Activated T-helper 2 cell treated with anti-CD3 and anti-CD28 coated beads, Interferon-gamma antibody, Interleukin-2, Interleukin-4, amounts not matched to agents 10 μg/mL and 5 μg/mL and 100 μg/mL, durations not matched to agents 14 hours and 24 hours and 36 hours (primary cell): ENCODE results near the gene GCC1. TPM values are rescaled to one million over a fixed set of nuclear protein-coding genes. Genes with fewer than 3 reads are reported as not detected.
A peak's percentile ranks its signal among the peaks of the same experiment; 100 is the strongest.

Experiments
- DNase-seq: peaks from one replicate; pipeline ENCODE4 v3.0.0; 2021; ENCODE audit warnings: low spot score
- H3K27ac Mint-ChIP-seq: one replicate; pipeline ENCODE4 v1.8.0; 2021; ENCODE audit warnings: mixed read lengths
- H3K27me3 Mint-ChIP-seq: one replicate; pipeline ENCODE4 v1.8.0; 2021; ENCODE audit warnings: low read depth, mixed read lengths
- H3K36me3 Mint-ChIP-seq: one replicate; pipeline ENCODE4 v1.8.0; 2021; ENCODE audit warnings: low read depth, mixed read lengths
- H3K4me1 Mint-ChIP-seq: one replicate; pipeline ENCODE4 v1.8.0; 2021; ENCODE audit warnings: low read depth, mixed read lengths
- H3K4me3 Mint-ChIP-seq: one replicate; pipeline ENCODE4 v1.8.0; 2021; ENCODE audit warnings: low read depth, mild to moderate bottlenecking, moderate library complexity, mixed read lengths
- H3K9me3 Mint-ChIP-seq: one replicate; pipeline ENCODE4 v1.8.0; 2021; ENCODE audit warnings: mixed read lengths
- intact Hi-C: fragments of 100-400 bp; cut with micrococcal nuclease; formaldehyde crosslinking; loops from one replicate; pipeline ENCODE4 v1.15.1; 2023
- total RNA-seq: library from RNA; stranded (reverse); gene quantifications from 2 replicates; pipeline ENCODE4 v1.2.3, GENCODE V29; 2022

The GCC1 gene
- total RNA-seq, 1 donor from 2014 or later, result 15.1 TPM

DNA sequence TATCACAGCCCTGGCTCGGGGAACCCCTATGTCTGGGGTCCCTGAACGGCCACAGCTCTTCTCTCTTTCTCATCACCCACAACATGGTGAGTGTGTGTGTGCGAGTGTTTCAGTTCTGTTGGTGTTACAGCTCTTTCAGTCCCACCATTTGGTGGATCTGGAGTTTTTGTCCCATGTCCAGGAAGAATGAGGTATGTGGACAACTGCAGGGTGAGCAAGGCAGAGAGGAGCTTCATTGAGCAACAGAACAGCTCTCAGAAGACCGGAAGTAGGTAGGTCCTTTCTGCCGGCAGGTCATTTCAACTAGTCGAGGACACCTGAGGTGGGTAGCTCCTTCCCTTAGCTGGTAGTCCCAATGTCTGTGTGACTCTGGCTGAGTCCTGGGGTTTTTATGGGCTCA lies 23.1 kb upstream of the GCC1 start:
- Mint-ChIP-seq H3K9me3 (no peaks in the 10 kb centered on the region), H3K4me3 (no peak overlapping the region), H3K27ac (no peak overlapping the region), H3K4me1 (no peaks in the 10 kb centered on the region), H3K36me3 (no peaks in the 10 kb centered on the region), H3K27me3 (peaks cover 3% of the 10 kb centered on the region)
- no peak for DNase-seq
- intact Hi-C loops, result no loop called here

GRCh38 chr7:127600885-127601284 lies 15.5 kb upstream of the GCC1 start:
- Mint-ChIP-seq H3K27ac (no peak overlapping the region), H3K4me1 (no peaks in the 10 kb centered on the region), H3K27me3 (peaks cover 6% of the 10 kb centered on the region), H3K36me3 (no peaks in the 10 kb centered on the region), H3K9me3 (no peaks in the 10 kb centered on the region), H3K4me3 (no peak overlapping the region)
- intact Hi-C loops, result no loop called here
- DNase-seq, result no peak

- H3K36me3 Mint-ChIP-seq, result no peaks in the 10 kb centered on the region
- no peaks in the 10 kb centered on the region for H3K4me1 Mint-ChIP-seq
- no peaks in the 10 kb centered on the region for H3K9me3 Mint-ChIP-seq
- no peak for DNase-seq
- no peak overlapping the region for H3K4me3 Mint-ChIP-seq
- peaks cover 4% of the 10 kb centered on the region for H3K27me3 Mint-ChIP-seq
- intact Hi-C loops, result no loop called here
- H3K27ac Mint-ChIP-seq, result no peak overlapping the region
These were observed 12.9 kb upstream of the GCC1 start for GRCh38 chr7:127598318-127598717.

DNA sequence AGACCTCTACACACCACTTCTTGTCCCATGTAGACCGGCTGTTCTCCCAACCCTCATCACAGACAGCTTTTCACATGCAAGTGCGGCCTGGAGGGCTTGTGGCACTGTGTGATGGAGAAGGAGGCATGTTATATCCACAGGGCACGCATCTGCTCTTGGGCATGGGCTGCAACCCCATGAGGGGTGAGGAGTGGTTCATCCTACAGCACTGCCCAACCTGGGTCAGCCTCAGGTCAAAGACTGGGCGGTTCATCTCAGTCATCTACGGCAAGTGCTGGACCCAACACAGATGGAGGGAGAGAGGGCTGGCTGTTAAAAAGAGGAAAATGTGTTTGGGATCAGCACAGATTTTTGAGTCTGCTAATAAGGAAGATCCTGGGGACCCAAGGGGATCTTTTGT lies 10.3 kb upstream of the GCC1 start:
- Mint-ChIP-seq H3K36me3 (peaks cover 11% of the 10 kb centered on the region), H3K4me1 (no peaks in the 10 kb centered on the region), H3K27ac (no peak overlapping the region), H3K27me3 (peaks cover 2% of the 10 kb centered on the region), H3K9me3 (no peaks in the 10 kb centered on the region), H3K4me3 (no peak overlapping the region)
- intact Hi-C loops, result no loop called here
- no peak for DNase-seq

DNA sequence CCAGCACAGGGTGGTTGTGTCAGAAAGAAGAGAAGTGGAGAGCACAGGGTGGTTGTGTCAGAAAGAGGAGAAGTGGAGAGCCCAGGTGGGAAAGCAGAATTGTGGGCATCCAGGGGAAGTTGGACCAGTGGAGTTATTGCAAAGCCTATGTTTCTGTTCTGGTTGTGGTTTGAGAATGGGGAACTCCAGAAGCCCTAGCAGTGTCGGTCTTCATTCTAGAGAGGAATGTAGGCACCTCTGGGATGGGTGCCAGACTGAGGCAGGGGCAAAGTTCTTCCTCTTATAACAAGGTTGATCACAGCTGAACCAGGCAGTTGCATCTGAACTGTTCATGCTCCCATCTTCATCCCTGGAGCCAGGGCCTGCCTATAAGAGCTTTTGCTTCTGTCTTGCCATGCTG lies 9.1 kb upstream of the GCC1 start:
- H3K4me3 Mint-ChIP-seq, result no peak overlapping the region
- no peaks in the 10 kb centered on the region for H3K9me3 Mint-ChIP-seq
- peaks cover 5% of the 10 kb centered on the region for H3K4me1 Mint-ChIP-seq
- peaks cover 2% of the 10 kb centered on the region for H3K27me3 Mint-ChIP-seq
- peaks cover 23% of the 10 kb centered on the region for H3K36me3 Mint-ChIP-seq
- no peak for DNase-seq
- intact Hi-C loops, result no loop called here
- no peak overlapping the region for H3K27ac Mint-ChIP-seq

DNA sequence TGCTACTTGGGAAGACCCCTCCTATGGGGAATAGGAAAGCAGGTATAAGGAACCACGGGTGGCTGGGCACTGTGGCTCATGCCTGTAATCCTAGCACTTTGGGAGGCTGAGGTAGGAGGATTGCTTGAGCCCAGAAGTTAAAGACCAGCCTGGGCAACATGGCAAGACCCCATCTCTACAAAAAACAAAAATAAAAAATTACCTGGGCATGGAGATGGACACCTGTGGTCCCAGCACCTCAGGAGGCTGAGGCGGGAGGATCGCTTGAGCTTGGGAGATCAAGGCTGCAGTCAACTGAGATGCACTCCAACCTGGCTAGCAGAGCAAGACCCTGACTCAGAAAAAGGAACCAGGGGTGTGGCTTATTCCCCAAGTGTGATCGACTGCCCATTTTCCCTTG lies 7.2 kb upstream of the GCC1 start:
- peaks cover 2% of the 10 kb centered on the region for H3K27me3 Mint-ChIP-seq
- no peak overlapping the region for H3K27ac Mint-ChIP-seq
- intact Hi-C loops, result no loop called here
- H3K9me3 Mint-ChIP-seq, result no peaks in the 10 kb centered on the region
- peaks cover 9% of the 10 kb centered on the region for H3K4me1 Mint-ChIP-seq
- no peak for DNase-seq
- H3K36me3 Mint-ChIP-seq, result peaks cover 23% of the 10 kb centered on the region
- no peak overlapping the region for H3K4me3 Mint-ChIP-seq

GRCh38 chr7:127591591-127591990 lies 6.2 kb upstream of the GCC1 start:
- intact Hi-C loops, result no loop called here
- H3K4me3 Mint-ChIP-seq, result no peak overlapping the region
- peaks cover 11% of the 10 kb centered on the region for H3K4me1 Mint-ChIP-seq
- H3K36me3 Mint-ChIP-seq, result peaks cover 23% of the 10 kb centered on the region
- H3K9me3 Mint-ChIP-seq, result no peaks in the 10 kb centered on the region
- no peak overlapping the region for H3K27ac Mint-ChIP-seq
- no peak for DNase-seq
- H3K27me3 Mint-ChIP-seq, result no peaks in the 10 kb centered on the region

- no peak for DNase-seq
- Mint-ChIP-seq H3K9me3 (no peaks in the 10 kb centered on the region), H3K27me3 (no peaks in the 10 kb centered on the region), H3K4me1 (peaks cover 14% of the 10 kb centered on the region), H3K4me3 (no peak overlapping the region), H3K27ac (no peak overlapping the region), H3K36me3 (peaks cover 23% of the 10 kb centered on the region)
- intact Hi-C loops, result no loop called here
These were observed 5.8 kb upstream of the GCC1 start for GRCh38 chr7:127591189-127591588.

DNA sequence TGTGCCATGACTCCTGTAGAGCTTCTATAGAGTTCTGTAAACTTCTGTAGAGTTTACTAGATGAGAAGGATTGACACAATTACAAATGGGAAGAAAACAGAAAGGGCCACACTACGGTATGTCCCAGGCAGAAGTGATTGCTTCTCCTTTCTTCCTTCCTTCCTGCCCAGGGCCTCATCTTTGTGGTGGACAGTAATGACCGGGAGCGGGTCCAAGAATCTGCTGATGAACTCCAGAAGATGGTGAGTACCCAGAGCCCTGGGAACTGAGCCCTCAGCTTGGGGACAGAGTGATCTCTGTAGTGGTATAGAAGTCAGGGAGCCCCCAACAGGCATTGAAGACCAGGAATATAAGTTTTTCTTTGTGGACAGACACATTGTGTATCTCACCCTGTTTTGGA lies 4.5 kb upstream of the GCC1 start:
- H3K4me1 Mint-ChIP-seq, result peaks cover 20% of the 10 kb centered on the region
- no peaks in the 10 kb centered on the region for H3K9me3 Mint-ChIP-seq
- H3K36me3 Mint-ChIP-seq, result peaks cover 23% of the 10 kb centered on the region
- intact Hi-C loops, result loop anchor here (5.0 kb wide), 1 partner anchor 198 kb away; the partner anchor contains the start of gene ZNF800
- H3K27me3 Mint-ChIP-seq, result no peaks in the 10 kb centered on the region
- peak overlapping the region; percentile 92 for H3K4me3 Mint-ChIP-seq
- H3K27ac Mint-ChIP-seq, result peak overlapping the region; percentile 44
- DNase-seq, result no peak

GRCh38 chr7:127588697-127589482 lies 3.5 kb upstream of the GCC1 start:
- peak overlapping the region; percentile 92 for H3K4me3 Mint-ChIP-seq
- no peaks in the 10 kb centered on the region for H3K9me3 Mint-ChIP-seq
- no peaks in the 10 kb centered on the region for H3K27me3 Mint-ChIP-seq
- intact Hi-C loops, result loop anchor here (5.0 kb wide), 1 partner anchor 197 kb away; the partner anchor contains the start of gene ZNF800
- peaks cover 24% of the 10 kb centered on the region for H3K36me3 Mint-ChIP-seq
- DNase-seq, result peak; percentile 33
- peaks cover 30% of the 10 kb centered on the region for H3K4me1 Mint-ChIP-seq
- peak overlapping the region; percentile 85 for H3K27ac Mint-ChIP-seq

GRCh38 chr7:127588019-127588696 lies 2.8 kb upstream of the GCC1 start, which contains the start of gene ARF5:
TSS of gene ARF5 (plus strand) at chr7:127588411. CDS start at chr7:127588499, 88 bp downstream.
- Mint-ChIP-seq H3K4me3 (peak within 1 kb of the TSS; percentile 92), H3K27ac (peak within 1 kb of the TSS; percentile 85), H3K9me3 (no peaks in the 10 kb centered on the region), H3K4me1 (peaks cover 36% of the 10 kb centered on the region), H3K36me3 (peaks cover 31% of the 10 kb centered on the region), H3K27me3 (no peaks in the 10 kb centered on the region)
- peak; percentile 83 for DNase-seq
- intact Hi-C loops, result loop anchor here (5.0 kb wide), 1 partner anchor 196 kb away; the partner anchor contains the start of gene ZNF800

DNA sequence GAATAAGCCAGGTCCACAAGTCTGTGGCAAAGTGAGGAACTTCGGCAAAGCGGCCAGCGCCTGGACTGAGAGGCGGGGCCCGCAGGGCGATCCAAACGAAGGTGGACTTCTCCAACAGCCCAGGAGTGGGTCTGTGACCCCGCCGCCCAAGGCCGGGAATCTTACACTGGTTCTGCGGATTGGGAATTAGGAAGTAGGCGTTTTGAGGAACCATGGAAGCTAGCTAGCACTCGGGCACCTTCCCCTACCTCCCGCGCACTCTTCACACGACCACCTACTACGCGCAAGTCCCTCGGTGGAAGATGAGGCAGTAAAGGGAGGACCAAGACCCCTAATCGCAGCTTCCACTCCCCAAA lies 2.2 kb upstream of the GCC1 start:
- intact Hi-C loops, result loop anchor here (5.0 kb wide), 1 partner anchor 195 kb away; the partner anchor contains the start of gene ZNF800
- no peak for DNase-seq
- Mint-ChIP-seq H3K9me3 (no peaks in the 10 kb centered on the region), H3K27ac (no peak overlapping the region), H3K27me3 (no peaks in the 10 kb centered on the region), H3K36me3 (peaks cover 36% of the 10 kb centered on the region), H3K4me3 (peak overlapping the region; percentile 61), H3K4me1 (peaks cover 40% of the 10 kb centered on the region)

- intact Hi-C loops, result loop anchor here (5.0 kb wide), 1 partner anchor 194 kb away; the partner anchor contains the start of gene ZNF800
- H3K4me1 Mint-ChIP-seq, result peaks cover 44% of the 10 kb centered on the region
- no peak overlapping the region for H3K27ac Mint-ChIP-seq
These were observed 950 bp upstream of the GCC1 start for GRCh38 chr7:127586346-127586745.

More at GRCh38 chr7:127586346-127586745, 950 bp upstream of the GCC1 start:
- Mint-ChIP-seq H3K4me3 (peak overlapping the region; percentile 61), H3K27me3 (no peaks in the 10 kb centered on the region), H3K9me3 (no peaks in the 10 kb centered on the region), H3K36me3 (peaks cover 41% of the 10 kb centered on the region)
- DNase-seq, result no peak
